Epithelial cell of esophagus (primary cell): ENCODE measurements around the gene TRAF2.
"Not testable (repeated sequence)": the region's sequence is repeated elsewhere in the genome, so short reads cannot be mapped to it uniquely, and the experiment has no call there.

Experiments used
- DNase-seq: peaks from one replicate; pipeline ENCODE4 v3.0.0; 2010; ENCODE audit warnings: low read depth
- H3K4me3 ChIP-seq: 2 replicates; pipeline ENCODE4 v1.5.1; 2011; ENCODE audit warnings: mild to moderate bottlenecking, low read length, control low read depth
- CTCF ChIP-seq: IDR thresholded peaks from 2 replicates; pipeline ENCODE4 v1.5.1; 2011; ENCODE audit warnings: low read depth, mild to moderate bottlenecking, low read length, control low read depth, inconsistent platforms; ENCODE audit not compliant: insufficient read depth; ENCODE audit errors: missing control alignments

TRAF2 gene

GRCh38 chr9:136867917-136868316 lies 18.4 kb upstream of the TRAF2 start:
- no peak for DNase-seq
- TF ChIP-seq CTCF, result no peak
- H3K4me3 ChIP-seq, result no peak overlapping the region

GRCh38 chr9:136868644-136869043 lies 17.7 kb upstream of the TRAF2 start:
- no peak for DNase-seq
- no peak overlapping the region for H3K4me3 ChIP-seq
- no peak for TF ChIP-seq CTCF

GRCh38 chr9:136869611-136870010 lies 16.7 kb upstream of the TRAF2 start:
- H3K4me3 ChIP-seq, DNase-seq: not testable (repeated sequence)

GRCh38 chr9:136875155-136875554 lies 11.2 kb upstream of the TRAF2 start:
- DNase-seq, result no peak
- TF ChIP-seq CTCF, result no peak
- no peak overlapping the region for H3K4me3 ChIP-seq

- TF ChIP-seq CTCF, result no peak
- no peak overlapping the region for H3K4me3 ChIP-seq
- no peak for DNase-seq
Measured at GRCh38 chr9:136876476-136876875, 9.8 kb upstream of the TRAF2 start.

GRCh38 chr9:136880651-136881050 lies 5.7 kb upstream of the TRAF2 start:
- TF ChIP-seq CTCF, result no peak
- H3K4me3 ChIP-seq, result no peak overlapping the region

GRCh38 chr9:136881691-136882108 lies 4.6 kb upstream of the TRAF2 start:
- H3K4me3 ChIP-seq, result no peak overlapping the region
- no peak for TF ChIP-seq CTCF

More at GRCh38 chr9:136880651-136881050, 5.7 kb upstream of the TRAF2 start:
- no peak for DNase-seq

More at GRCh38 chr9:136881691-136882108, 4.6 kb upstream of the TRAF2 start:
- DNase-seq, result no peak
